T-helper 2 cell treated with Interferon-gamma antibody and Interleukin-4, amounts not matched to agents 5 μg/mL and 100 μg/mL, for 36 hours (primary cell): ENCODE results near the gene KCNJ4.

Experiments
- DNase-seq: peaks from one replicate; pipeline ENCODE4 v3.0.0; 2021; ENCODE audit warnings: low spot score
- H3K27ac Mint-ChIP-seq: one replicate; pipeline ENCODE4 v1.8.0; 2021; ENCODE audit warnings: mild to moderate bottlenecking, mixed read lengths
- H3K27me3 Mint-ChIP-seq: one replicate; pipeline ENCODE4 v1.8.0; 2021; ENCODE audit warnings: low read depth, mixed read lengths
- H3K36me3 Mint-ChIP-seq: one replicate; pipeline ENCODE4 v1.8.0; 2021; ENCODE audit warnings: low read depth, mixed read lengths
- H3K4me1 Mint-ChIP-seq: one replicate; pipeline ENCODE4 v1.8.0; 2021; ENCODE audit warnings: low read depth, mixed read lengths
- H3K4me3 Mint-ChIP-seq: one replicate; pipeline ENCODE4 v1.8.0; 2022; ENCODE audit warnings: mild to moderate bottlenecking, moderate library complexity, mixed read lengths
- H3K9me3 Mint-ChIP-seq: one replicate; pipeline ENCODE4 v1.8.0; 2021; ENCODE audit warnings: mixed read lengths

The KCNJ4 gene

DNA sequence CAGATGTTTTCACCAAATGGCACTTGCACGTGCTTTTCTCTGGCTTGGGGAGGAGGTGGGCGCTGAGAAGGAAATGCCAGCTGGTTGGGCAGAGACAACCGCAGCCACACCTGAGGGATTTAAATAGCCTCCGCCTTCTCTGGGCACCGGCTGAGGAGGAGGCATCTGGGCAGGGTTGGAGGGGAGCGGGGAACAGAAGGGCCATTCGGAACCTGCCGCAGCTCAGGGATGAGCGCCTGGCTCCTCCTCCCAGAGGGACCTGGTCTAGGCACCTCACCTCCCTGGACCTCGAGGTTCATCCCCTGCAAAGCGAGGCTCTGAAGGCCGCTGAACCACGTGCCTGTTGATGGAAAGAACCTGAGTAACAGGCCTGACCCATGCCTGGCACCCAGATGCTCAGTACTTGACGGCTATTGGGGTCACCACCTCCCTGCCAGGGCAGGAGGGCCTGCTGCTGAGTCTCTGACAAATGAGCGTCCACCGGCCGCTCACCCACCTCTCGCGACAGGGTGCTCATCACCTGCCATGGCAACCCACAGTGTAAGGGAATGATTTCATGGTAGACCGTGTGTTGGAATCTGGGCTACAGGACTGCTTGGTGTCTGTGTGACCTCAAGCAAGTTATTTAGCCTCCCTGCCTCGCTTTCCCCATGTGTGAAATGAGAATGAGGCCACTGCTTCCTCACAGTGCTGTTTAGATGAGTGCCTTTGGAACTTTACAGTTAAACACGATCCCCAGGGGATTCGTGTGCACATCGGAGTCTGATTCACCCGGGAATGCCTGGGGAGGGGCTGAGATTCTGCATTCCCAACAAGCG, 10.9 kb upstream of the KCNJ4 start:
- no peaks in the 10 kb centered on the region for H3K36me3 Mint-ChIP-seq
- peaks cover 17% of the 10 kb centered on the region for H3K4me1 Mint-ChIP-seq
- H3K27ac Mint-ChIP-seq = no peak overlapping the region
- peaks cover 58% of the 10 kb centered on the region for H3K27me3 Mint-ChIP-seq
- no peak overlapping the region for H3K4me3 Mint-ChIP-seq
- no peak for DNase-seq
- no peaks in the 10 kb centered on the region for H3K9me3 Mint-ChIP-seq

DNA sequence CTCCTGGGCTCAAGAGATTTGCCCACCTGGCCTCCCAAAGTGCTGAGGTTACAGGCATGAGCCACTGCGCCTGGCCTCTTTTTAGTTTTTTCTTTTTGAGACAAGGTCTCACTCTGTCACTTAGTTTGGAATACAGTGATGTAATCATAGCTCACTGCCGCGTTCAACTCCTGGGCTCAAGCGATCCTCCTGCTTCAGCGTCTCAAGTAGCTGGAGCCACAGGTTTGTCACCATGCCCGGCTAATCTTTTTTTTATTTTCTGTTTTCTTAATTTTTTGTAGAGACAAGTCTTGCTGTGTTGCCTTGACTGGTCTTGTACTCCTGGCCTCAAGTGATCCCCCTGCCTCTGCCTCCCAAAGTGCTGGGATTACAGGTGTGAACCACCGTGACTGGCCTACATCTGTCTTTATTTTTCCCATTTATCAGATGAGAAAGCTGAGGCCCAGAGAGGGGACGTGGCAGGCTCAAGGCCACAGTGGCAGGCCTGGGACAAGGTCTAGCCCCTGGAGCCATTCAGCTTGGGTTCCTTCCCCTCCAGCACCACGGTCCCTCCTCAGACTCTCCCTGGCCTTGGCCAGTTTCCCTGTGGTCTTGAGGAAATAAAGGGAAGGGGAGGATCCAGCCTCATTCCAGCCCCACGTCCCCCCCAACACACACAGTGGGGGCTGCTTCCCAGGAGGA, 10.1 kb upstream of the KCNJ4 start:
- Mint-ChIP-seq H3K9me3 (no peaks in the 10 kb centered on the region), H3K27me3 (peaks cover 65% of the 10 kb centered on the region), H3K4me1 (peaks cover 17% of the 10 kb centered on the region), H3K27ac (no peak overlapping the region), H3K36me3 (no peaks in the 10 kb centered on the region), H3K4me3 (no peak overlapping the region)
- no peak for DNase-seq

DNA sequence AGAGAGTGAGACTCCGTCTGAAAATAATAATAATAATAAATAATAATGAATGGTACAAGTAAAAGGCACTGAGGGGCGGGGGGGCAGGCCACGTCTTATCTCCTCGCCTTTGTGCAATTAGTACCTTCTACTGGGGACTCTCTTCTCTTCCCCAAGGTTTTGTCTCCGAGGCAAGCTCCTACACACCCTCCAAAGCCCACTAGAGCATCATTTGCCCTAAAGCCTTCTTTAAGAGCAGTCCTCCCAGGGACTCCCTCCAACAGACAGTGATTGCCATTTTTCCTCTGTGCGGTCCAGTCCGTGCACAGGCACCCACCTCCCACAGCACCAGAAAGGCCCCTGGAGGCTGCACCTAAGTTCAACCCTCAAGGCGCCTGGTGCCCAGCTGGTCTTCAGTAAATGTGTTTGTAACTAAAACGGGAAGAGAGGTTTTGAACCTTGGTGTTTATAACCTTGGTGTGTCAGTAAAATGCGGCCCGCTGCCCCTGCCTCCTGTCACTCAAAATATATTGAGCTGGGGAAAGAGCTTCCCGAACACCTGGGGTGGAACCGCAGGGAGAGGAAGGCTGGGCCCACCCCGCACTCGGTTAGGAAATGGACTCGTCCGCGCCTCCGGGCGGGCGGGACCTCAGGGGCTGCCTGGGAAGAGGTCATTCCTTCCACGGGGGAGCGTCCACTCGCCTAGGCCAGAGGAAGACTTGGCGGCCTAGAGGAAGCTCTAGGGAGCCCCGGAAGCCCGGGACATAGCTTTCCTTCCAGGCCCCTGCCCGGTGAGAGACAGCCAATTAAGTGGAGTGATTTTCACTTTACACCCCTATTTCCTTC, 8.2 kb upstream of the KCNJ4 start:
- Mint-ChIP-seq H3K27me3 (peaks cover 78% of the 10 kb centered on the region), H3K4me3 (no peak overlapping the region), H3K9me3 (no peaks in the 10 kb centered on the region), H3K27ac (no peak overlapping the region), H3K4me1 (peaks cover 17% of the 10 kb centered on the region), H3K36me3 (no peaks in the 10 kb centered on the region)
- DNase-seq = no peak

DNA sequence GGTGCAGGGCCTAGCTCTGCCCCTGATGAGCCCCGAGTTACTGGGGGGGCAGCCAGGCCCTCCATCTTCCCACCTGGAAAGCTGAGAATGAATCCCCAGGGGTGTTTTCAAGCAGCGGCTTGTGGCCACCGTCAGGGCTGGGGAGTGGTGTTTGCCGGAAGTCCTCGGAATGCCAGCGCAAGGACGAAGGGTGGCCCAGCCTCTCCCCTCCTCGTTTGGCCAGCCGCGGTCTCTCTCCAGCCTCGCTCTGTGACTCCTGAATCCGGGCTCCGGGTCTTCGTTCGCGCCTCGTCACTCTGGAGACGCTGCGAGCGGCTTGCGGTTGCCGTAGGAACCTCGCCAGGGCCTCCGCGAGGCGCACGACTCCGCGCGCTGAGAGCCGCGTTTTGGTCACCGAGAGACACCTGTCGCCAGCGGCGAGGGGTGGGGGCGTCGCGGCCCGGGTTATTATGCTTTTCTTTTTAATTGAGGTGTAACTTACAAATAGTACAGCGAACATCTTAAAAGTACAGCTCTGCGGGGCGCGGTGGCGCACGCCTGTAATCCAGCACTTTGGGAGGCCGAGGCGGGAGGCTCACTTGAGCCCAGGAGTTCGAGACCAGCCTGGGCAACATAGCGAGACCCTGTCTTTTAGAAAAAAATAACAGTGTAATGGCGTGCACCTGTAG, 6.5 kb upstream of the KCNJ4 start:
- peaks cover 83% of the 10 kb centered on the region for H3K27me3 Mint-ChIP-seq
- H3K9me3 Mint-ChIP-seq = no peaks in the 10 kb centered on the region
- DNase-seq = peak; percentile 69
- no peaks in the 10 kb centered on the region for H3K36me3 Mint-ChIP-seq
- H3K4me3 Mint-ChIP-seq = peak overlapping the region; percentile 33
- peaks cover 9% of the 10 kb centered on the region for H3K4me1 Mint-ChIP-seq
- no peak overlapping the region for H3K27ac Mint-ChIP-seq

DNA sequence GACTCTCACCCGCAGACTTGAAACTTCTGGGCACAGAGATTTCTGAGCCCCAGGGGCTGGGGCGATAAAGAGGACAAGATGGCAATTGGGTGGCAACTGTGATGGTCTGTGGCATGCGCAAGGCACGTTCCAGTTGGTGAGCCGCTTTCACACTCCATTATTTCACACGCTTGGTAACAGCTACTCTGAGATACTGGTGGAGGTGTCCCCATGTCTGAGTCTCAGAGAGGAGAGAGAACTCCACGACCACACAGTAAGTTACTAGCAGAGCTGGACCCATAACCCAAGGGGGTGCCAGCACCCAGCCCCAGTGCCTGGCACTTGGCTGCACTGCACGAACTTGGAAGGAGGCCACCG, 6.0 kb upstream of the KCNJ4 start:
- no peaks in the 10 kb centered on the region for H3K9me3 Mint-ChIP-seq
- H3K36me3 Mint-ChIP-seq = no peaks in the 10 kb centered on the region
- no peak overlapping the region for H3K4me3 Mint-ChIP-seq
- H3K27me3 Mint-ChIP-seq = peaks cover 84% of the 10 kb centered on the region
- DNase-seq = no peak
- no peak overlapping the region for H3K27ac Mint-ChIP-seq
- peaks cover 9% of the 10 kb centered on the region for H3K4me1 Mint-ChIP-seq

DNA sequence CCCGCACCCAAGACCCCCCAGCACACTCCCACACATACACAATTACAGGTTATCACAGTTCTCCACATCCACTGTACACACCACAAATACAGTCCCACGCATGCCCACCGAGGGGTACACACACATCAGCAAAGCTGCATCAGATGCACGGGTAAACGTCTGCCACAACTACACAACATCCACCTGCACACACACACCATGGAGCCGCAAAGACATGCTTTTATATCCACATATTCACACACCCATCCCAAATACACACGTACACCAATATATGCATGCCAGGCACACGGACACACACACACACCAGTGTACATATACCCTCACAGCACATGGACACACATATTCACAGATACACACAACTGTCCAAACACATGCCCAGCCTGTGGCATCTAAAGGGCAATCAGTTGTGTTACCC, 5.4 kb upstream of the KCNJ4 start:
- Mint-ChIP-seq H3K4me1 (peaks cover 9% of the 10 kb centered on the region), H3K4me3 (no peak overlapping the region), H3K36me3 (no peaks in the 10 kb centered on the region), H3K27me3 (peaks cover 80% of the 10 kb centered on the region), H3K27ac (no peak overlapping the region), H3K9me3 (no peaks in the 10 kb centered on the region)
- no peak for DNase-seq

DNA sequence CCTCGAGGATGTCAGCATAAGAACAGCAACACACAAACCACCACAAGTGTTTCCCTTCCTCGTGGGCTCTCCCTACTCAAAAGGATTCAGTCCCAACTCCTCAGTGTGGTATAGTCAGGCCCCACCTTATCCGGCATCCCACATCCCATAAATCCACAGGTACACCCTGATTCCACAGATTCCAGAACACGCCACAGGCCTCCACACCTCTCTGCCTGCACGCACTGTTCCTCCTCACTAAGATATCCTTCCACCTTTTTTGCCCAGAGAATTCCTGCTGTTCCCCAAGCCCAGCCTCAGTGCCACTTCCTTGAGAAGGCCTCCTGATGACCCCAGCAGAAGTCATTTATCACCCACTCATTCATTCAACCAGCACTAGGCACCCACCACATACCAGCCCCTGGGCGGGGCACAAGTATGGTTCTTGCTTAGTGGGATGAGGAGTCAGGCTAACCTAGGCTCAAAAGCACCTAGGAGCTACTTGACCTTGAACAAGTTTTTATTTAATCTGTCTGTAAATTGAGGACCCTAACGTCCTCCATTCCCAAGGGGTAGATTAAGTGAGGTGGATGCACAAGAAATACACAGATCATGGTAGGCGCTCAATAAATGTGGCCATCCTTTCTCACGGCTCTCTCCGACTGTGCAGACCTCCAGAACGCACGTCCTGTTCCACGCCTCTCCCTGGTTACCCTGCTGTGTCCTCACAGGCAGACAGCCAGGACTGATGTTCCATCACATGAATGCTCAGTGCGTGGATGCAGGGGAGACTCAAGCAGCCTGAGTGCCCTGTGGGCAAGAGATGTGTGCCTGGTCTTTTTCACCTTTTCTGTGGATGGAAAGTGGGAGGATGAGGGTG, 2.1 kb upstream of the KCNJ4 start:
- H3K36me3 Mint-ChIP-seq = no peaks in the 10 kb centered on the region
- peak overlapping the region; percentile 62 for H3K4me3 Mint-ChIP-seq
- H3K27ac Mint-ChIP-seq = no peak overlapping the region
- peaks cover 8% of the 10 kb centered on the region for H3K4me1 Mint-ChIP-seq
- peaks cover 74% of the 10 kb centered on the region for H3K27me3 Mint-ChIP-seq
- no peaks in the 10 kb centered on the region for H3K9me3 Mint-ChIP-seq
- DNase-seq = no peak

DNA sequence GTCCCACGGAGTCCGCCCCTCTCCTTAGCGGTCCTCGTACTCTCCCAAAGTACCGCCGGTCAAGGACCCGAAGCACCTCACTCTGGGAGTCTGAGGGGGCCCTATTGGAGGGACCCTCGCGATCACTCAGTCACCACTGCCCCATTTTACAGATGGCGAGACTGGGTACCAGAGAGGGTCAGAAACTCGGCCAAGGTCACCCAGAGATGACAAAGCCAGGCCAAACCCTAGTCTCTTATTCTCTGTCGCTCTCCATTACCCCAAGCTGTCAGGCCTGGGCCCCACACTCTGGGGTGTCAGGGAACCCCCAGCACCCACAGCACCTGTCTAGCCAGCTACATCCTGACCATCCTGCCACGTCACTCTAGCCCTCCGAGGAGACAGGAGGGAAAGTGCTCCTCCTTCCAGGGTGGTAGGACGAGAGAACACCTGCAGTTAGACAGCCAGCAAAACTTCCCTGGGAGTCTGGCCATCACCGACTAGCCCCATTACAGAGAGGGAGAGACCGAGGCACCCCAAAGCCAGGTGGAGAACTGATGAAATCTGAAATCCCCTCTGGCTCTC, 1.4 kb upstream of the KCNJ4 start:
- H3K36me3 Mint-ChIP-seq = no peaks in the 10 kb centered on the region
- H3K27ac Mint-ChIP-seq = no peak overlapping the region
- peaks cover 4% of the 10 kb centered on the region for H3K4me1 Mint-ChIP-seq
- DNase-seq = no peak
- H3K9me3 Mint-ChIP-seq = no peaks in the 10 kb centered on the region
- peaks cover 71% of the 10 kb centered on the region for H3K27me3 Mint-ChIP-seq
- peak overlapping the region; percentile 62 for H3K4me3 Mint-ChIP-seq

DNA sequence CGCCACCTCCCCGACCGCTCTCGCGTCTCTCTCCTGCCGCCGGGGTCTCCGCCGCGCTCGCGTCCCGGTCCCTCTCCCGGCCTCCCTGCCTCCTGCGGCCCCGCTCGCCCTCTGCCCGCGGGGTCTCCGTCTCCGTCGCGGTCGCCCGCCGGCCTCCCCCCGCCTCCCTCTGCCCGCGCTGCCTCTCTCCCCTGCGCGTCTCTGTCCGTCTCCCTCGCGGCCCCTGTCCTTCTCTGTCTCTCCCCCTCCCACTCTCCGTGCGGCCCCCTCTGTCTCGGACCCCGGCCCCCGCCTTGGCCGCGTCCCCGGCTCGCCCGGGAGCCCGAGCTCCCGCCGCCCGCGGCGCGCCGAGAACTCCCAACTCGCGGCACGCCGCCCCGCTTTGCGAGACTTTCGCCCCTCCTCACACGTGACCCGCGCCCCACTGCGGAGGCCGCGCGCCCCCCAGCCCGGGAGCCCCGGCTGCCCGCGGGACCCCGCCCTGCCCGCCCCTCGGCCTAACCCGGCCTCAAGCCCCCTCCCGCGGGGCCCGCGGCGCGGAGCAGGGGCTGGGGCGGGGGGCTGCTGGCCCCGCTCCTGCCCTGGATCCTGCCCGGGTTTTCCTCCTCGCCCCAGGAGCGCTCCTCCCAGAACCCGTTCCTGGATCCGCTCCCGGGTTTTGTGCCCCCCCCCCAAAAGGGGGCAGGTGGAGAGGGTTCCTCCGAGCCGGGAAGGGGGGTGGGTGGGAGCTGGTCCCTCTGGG, 702 bp upstream of the KCNJ4 start:
- no peak overlapping the region for H3K27ac Mint-ChIP-seq
- H3K4me1 Mint-ChIP-seq = peaks cover 3% of the 10 kb centered on the region
- no peaks in the 10 kb centered on the region for H3K9me3 Mint-ChIP-seq
- no peak overlapping the region for H3K4me3 Mint-ChIP-seq
- no peaks in the 10 kb centered on the region for H3K36me3 Mint-ChIP-seq
- H3K27me3 Mint-ChIP-seq = peaks cover 70% of the 10 kb centered on the region
- DNase-seq = no peak

DNA sequence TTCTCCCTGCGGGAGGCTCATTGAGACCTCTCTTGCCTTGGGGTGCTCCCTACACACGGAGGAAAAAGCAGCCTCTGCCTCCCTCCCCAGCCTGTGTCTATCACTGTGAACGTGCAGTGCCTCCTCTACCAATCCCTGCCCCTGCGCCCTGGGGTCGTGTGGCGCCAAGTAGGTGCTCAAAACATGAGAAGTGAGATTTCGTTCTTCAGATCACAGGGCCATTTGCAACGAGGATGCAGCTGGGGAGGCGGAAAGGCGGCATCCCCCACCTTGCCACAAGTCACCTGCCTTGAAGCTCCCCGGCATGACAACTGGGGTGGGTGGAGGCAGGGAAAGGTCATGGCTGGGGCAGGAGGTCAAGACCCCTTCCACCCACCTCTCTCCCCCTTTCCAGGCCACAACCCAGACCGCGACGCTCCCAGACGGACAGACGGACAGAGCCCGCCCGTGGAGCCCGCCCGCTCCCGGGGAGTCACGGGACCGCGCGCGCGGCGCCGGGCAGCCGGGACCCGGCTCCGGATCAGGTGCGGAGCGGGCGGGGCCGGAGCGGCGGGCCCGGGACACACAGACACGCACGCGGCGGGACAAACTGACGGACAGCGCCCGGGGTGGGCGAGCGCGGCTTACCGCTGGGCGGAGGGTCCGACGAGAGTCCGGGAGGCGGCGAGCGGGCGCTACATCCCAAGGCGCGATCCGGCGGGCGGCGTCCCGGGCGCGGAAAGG, 485 bp downstream of the KCNJ4 start:
- Mint-ChIP-seq H3K4me1 (peaks cover 3% of the 10 kb centered on the region), H3K9me3 (no peaks in the 10 kb centered on the region), H3K4me3 (peak overlapping the region; percentile 61), H3K36me3 (no peaks in the 10 kb centered on the region), H3K27me3 (peaks cover 70% of the 10 kb centered on the region), H3K27ac (no peak overlapping the region)
- DNase-seq = no peak

DNA sequence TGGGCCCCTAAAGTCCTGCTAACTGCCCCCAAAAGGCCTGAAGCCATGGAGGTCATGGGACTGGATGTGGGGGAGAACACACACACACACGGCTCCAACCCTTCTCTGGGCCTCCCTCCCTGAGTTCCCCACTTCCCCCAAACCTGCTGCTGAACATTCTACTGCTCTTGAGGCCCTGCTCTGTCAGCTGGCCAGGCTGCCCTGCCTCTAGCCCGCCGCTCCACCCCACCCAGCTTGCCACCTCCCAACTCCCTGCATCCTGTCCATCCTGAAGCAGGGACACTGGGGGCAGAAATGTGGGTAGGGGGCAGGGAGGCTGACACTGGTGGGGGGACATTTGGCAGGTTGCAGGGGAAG, 1.0 kb downstream of the KCNJ4 start:
- H3K27ac Mint-ChIP-seq = no peak overlapping the region
- H3K4me1 Mint-ChIP-seq = peaks cover 3% of the 10 kb centered on the region
- H3K36me3 Mint-ChIP-seq = no peaks in the 10 kb centered on the region
- no peak for DNase-seq
- H3K9me3 Mint-ChIP-seq = no peaks in the 10 kb centered on the region
- no peak overlapping the region for H3K4me3 Mint-ChIP-seq
- peaks cover 65% of the 10 kb centered on the region for H3K27me3 Mint-ChIP-seq

DNA sequence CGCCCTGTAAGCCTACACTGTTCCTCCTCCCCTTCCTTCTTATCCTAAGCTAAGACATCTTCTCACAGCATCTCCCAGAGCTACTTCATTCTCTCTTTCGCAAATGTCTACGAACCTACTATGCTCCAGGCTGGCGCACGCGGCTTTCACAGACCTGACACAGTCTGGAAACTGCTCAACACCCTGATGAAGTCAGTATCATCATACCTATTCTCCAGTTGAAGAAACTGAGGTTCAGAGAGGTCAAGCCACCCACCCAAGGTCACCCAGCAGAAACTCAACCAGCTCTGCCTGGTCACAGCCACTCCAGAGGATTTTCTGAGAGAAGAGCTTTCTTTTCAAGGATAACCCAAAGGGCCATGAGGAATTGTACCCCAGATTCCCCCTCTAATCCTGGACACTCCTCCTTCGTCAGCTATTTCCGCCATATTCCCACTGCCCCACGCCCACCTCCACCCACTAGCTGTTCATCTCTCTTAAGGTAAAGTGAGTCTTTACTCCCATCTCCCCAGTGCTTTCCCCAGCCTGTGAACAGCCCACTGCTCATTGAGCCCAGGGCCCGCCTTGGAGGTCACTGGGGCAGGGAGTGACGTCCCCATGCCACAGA, 1.8 kb downstream of the KCNJ4 start:
- H3K4me1 Mint-ChIP-seq = peaks cover 3% of the 10 kb centered on the region
- H3K27me3 Mint-ChIP-seq = peaks cover 57% of the 10 kb centered on the region
- H3K9me3 Mint-ChIP-seq = no peaks in the 10 kb centered on the region
- no peak overlapping the region for H3K4me3 Mint-ChIP-seq
- H3K27ac Mint-ChIP-seq = no peak overlapping the region
- no peak for DNase-seq
- H3K36me3 Mint-ChIP-seq = no peaks in the 10 kb centered on the region
